Tongue (tissue), 2 donors: ENCODE data around the gene CTNNBIP1. TPM values are rescaled to one million over a fixed set of nuclear protein-coding genes. Genes with fewer than 3 reads are reported as not detected.

Source experiments
- DNase-seq: peaks from one replicate; pipeline ENCODE4 v3.0.0-alpha.2; 2015
- total RNA-seq: library from RNA; depleted of rRNA; stranded (reverse); fragments of >200 nt; gene quantifications from one replicate; pipeline ENCODE4 v1.2.3, GENCODE V29; 2014

The CTNNBIP1 gene
- total RNA-seq, 1 donor from 2014 or later, result 38.3 TPM

DNA sequence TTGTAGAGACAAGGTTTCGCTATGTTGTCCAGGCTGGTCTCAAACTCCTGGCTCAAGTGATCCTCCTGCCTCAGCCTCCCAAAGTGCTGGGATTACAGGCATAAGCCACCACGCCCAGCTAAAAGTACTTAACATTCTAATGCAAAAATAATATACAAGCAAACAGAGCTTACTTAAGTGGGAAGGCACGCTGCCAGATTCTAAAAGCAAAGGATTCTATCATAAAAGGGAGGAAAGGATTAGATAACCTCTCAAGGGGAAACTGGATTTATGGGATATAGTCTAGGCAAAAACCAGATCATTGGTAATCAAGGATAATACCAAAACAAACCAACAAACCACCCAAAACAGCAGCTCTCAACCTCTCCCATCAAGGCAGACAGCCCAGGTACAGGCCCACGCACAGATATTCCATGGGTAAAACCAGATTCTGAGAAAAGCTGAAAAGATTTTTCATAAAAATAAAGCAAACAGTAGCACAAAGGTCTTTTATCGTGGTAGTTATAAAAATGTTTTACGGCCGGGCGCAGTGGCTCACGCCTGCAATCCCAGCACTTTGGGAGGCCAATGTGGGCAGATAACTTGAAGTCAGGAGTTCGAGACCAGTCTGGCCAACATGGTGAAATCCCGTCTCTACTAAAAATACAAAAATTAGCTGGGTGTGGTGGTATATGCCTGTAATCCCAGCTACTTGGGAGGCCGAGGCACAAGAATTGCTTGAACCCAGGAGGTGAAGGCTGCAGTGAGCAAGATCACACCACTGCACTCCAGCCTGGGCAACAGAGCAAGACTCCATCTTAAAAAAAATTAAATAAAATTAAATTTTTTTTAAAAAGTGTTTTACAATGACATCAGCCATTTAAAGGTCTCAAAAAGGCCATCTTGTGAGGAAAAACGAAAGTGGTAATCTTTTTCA, 106.8 kb downstream of the CTNNBIP1 start:
- peak; percentile 25 for DNase-seq

DNA sequence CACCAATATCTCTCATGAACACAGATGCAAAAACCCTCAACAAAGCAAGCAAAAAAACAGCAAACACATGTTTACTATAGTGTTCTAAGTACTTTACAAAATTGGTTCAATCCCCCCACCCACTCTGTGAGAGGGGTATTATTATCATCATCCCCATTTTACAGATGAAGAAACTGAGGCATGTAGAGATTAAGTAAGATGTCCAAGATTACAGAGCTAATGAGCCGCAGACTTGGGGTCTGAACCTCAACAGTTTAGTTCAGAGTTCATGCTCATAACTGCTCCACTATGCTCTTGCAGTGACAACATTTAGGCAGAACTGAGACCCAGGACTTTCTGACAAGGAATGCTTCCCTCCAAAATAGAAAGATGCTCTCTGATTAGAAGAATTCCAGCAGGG, 108.2 kb downstream of the CTNNBIP1 start:
- DNase-seq, result no peak

Other genes starting within 250 kb of the CTNNBIP1 start
- 110 TPM for gene CLSTN1, start 86.3 kb downstream of the CTNNBIP1 start, total RNA-seq
- 52.6 TPM for gene LZIC, start 33.1 kb upstream of the CTNNBIP1 start, total RNA-seq
- gene NMNAT1, start 33.2 kb upstream of the CTNNBIP1 start, total RNA-seq, result 11.9 TPM
- 6.2 TPM for gene RBP7, start 87.0 kb upstream of the CTNNBIP1 start, total RNA-seq
- gene UBE4B, start 122.7 kb upstream of the CTNNBIP1 start, total RNA-seq, result 32.2 TPM